Left ventricle myocardium superior (tissue), 1 donor: ENCODE results near the gene ACTRT3. TPM values are rescaled to one million over a fixed set of nuclear protein-coding genes. Genes with fewer than 3 reads are reported as not detected.
A peak's percentile ranks its signal among the peaks of the same experiment; 100 is the strongest.

Experiments
- ATAC-seq: fragments of 200-7000 bp; cut with Tn5 transposase; one replicate; pipeline ENCODE4 v1.9.1; 2020; ENCODE audit warnings: mild to moderate bottlenecking, moderate library complexity
- DNase-seq: peaks from one replicate; pipeline ENCODE4 v3.0.0-alpha.2; 2020
- intact Hi-C: fragments of 100-400 bp; cut with micrococcal nuclease; formaldehyde crosslinking; loops from one replicate; pipeline ENCODE4 v1.11.0; 2022
- long read RNA-seq: library from polyadenylated mRNA; unstranded; transcript quantifications from one replicate; pipeline ENCODE4 v2.0.0, GENCODE V29; 2021
- total RNA-seq: library from RNA; stranded (reverse); fragmentation: NEBNext Ultra II Directional; extraction: Animal tissue kit (Norgen Biotek cat#: 25700); gene quantifications from one replicate; pipeline ENCODE4 v1.2.1, GENCODE V29; 2021
- donor health status: DM: no; HTN: yes; CAD: no; lungs with severe emphysema.

ACTRT3 gene
- total RNA-seq = 0.72 TPM
- long read RNA-seq, partial matches to known transcripts = 0 of 1 reads
- long read RNA-seq, other reads (novel, unspliced or antisense) = 0 of 1 reads

- intact Hi-C loops = no loop called here
- DNase-seq (peak; percentile 84), ATAC-seq (peak; percentile 6)
These were observed at the start of gene ACTRT3 for GRCh38 chr3:169769287-169770181. ACTRT3 (minus strand) TSS chr3:169769561; CDS start chr3:169769520, 41 bp downstream.

GRCh38 chr3:169818316-169818715 lies 49.0 kb upstream of the ACTRT3 start:
- DNase-seq = no peak
- intact Hi-C loops = no loop called here
- no peak for ATAC-seq

- DNase-seq (no peak), ATAC-seq (no peak)
- intact Hi-C loops = no loop called here
These were observed 46.3 kb upstream of the ACTRT3 start for GRCh38 chr3:169815590-169816150.

- DNase-seq = peak; percentile 38
- ATAC-seq = no peak
- intact Hi-C loops = no loop called here
These were observed 44.6 kb upstream of the ACTRT3 start for GRCh38 chr3:169813757-169814517.

GRCh38 chr3:169813278-169813677 lies 43.9 kb upstream of the ACTRT3 start:
- intact Hi-C loops = no loop called here
- no peak for DNase-seq
- ATAC-seq = no peak

GRCh38 chr3:169812332-169813235 lies 43.2 kb upstream of the ACTRT3 start, which contains the start of the genes LRRC34 and LRRIQ4:
LRRC34 (minus strand) TSS chr3:169812904; CDS start chr3:169812548, 356 bp downstream.
LRRIQ4 (plus strand) TSS chr3:169812870; CDS start chr3:169821922, 9,052 bp downstream.
- ATAC-seq = peak; percentile 96
- intact Hi-C loops = no loop called here
- peak; percentile 89 for DNase-seq

- intact Hi-C loops = no loop called here
- DNase-seq (no peak), ATAC-seq (peak; percentile 69)
These were observed 42.4 kb upstream of the ACTRT3 start for GRCh38 chr3:169811631-169812331.

GRCh38 chr3:169809230-169809795 lies 40.0 kb upstream of the ACTRT3 start:
- intact Hi-C loops = no loop called here
- ATAC-seq (no peak), DNase-seq (no peak)

GRCh38 chr3:169804681-169805080 lies 35.3 kb upstream of the ACTRT3 start:
- intact Hi-C loops = no loop called here
- DNase-seq (no peak), ATAC-seq (no peak)

GRCh38 chr3:169792359-169792758 lies 23.0 kb upstream of the ACTRT3 start:
- no peak for DNase-seq
- peak; percentile 52 for ATAC-seq
- intact Hi-C loops = no loop called here

GRCh38 chr3:169790687-169791429 lies 21.5 kb upstream of the ACTRT3 start:
- ATAC-seq = no peak
- no peak for DNase-seq
- intact Hi-C loops = no loop called here

- DNase-seq = no peak
- intact Hi-C loops = no loop called here
- no peak for ATAC-seq
These were observed 20.9 kb upstream of the ACTRT3 start for GRCh38 chr3:169790219-169790618.

GRCh38 chr3:169787791-169788190 lies 18.4 kb upstream of the ACTRT3 start:
- DNase-seq (no peak), ATAC-seq (no peak)
- intact Hi-C loops = no loop called here

- no peak for DNase-seq
- intact Hi-C loops = no loop called here
- no peak for ATAC-seq
These were observed 17.8 kb upstream of the ACTRT3 start for GRCh38 chr3:169787120-169787519.

GRCh38 chr3:169781209-169781855 lies 12.0 kb upstream of the ACTRT3 start:
- intact Hi-C loops = no loop called here
- DNase-seq (no peak), ATAC-seq (peak; percentile 51)

GRCh38 chr3:169780742-169781141 lies 11.4 kb upstream of the ACTRT3 start:
- DNase-seq (no peak), ATAC-seq (no peak)
- intact Hi-C loops = no loop called here

- DNase-seq = no peak
- intact Hi-C loops = no loop called here
- no peak for ATAC-seq
These were observed 8.5 kb upstream of the ACTRT3 start for GRCh38 chr3:169777822-169778221.
